KBM-7 (cell line): ENCODE measurements around the gene RYR1.
A peak's percentile ranks its signal among the peaks of the same experiment; 100 is the strongest.
"Not testable (repeated sequence)": the region's sequence is repeated elsewhere in the genome, so short reads cannot be mapped to it uniquely, and the experiment has no call there.

Experiments
- DNase-seq: peaks from one replicate; pipeline ENCODE4 v3.0.0-alpha.2; 2015
- in situ Hi-C: fragments of 300-500 bp; cut with MboI; formaldehyde crosslinking; loops from 2 replicates; pipeline ENCODE4 v1.14.3; 2020; ENCODE audit warnings: low sequenced_read_pairs, low pct_unique_long_range_greater_than_20kb, mixed read lengths

Gene RYR1

DNA sequence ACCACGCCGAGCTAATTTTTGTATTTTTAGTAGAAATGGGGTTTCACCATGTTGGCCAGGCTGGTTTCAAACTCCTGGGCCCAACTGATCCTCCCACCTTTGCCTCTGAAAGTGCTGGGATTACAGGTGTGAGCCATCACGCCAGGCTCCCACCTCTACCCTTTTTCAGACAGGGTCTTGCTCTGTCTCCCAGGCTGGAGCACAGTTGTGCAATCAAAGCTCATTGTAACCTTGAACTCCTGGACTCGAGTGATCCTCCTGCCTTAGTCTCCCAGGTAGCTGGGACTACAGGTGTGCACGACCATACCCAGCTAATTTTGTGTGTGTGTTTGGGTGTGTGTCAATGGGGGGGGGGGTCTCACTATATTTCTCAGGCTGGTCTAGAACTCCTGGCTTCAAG is 9.2 kb upstream of the RYR1 start:
- DNase-seq, result no peak
- in situ Hi-C loops, result no loop called here

DNA sequence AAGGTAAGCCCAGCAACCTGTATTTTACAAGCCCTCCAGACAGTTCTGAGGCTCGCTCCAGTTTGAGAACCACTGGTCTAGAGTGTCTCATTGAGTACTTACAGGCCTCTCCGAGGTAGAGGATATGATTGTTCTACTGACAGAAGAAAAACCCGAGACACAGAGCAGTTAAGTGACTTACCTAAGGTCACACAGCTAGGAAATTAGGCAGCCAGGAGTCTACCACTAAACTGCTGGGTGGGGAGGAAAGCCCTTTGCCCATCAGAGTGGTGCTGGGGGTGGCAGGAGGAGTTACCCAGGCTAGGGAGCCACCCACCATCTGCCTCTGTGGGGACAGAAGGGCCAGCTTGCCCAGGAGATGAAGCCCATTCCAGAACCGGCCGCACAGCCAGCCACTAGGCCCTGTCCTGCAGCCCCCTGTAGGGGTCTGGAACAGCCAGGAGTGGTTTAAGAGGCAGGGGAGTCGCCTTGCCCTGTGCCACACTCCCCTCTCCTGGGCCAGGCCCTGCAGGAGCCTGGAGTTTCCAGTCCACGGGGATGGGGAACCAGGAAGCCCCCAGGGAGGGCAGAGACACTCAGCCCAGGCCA is 8.2 kb upstream of the RYR1 start:
- in situ Hi-C loops, result no loop called here
- DNase-seq, result no peak

DNA sequence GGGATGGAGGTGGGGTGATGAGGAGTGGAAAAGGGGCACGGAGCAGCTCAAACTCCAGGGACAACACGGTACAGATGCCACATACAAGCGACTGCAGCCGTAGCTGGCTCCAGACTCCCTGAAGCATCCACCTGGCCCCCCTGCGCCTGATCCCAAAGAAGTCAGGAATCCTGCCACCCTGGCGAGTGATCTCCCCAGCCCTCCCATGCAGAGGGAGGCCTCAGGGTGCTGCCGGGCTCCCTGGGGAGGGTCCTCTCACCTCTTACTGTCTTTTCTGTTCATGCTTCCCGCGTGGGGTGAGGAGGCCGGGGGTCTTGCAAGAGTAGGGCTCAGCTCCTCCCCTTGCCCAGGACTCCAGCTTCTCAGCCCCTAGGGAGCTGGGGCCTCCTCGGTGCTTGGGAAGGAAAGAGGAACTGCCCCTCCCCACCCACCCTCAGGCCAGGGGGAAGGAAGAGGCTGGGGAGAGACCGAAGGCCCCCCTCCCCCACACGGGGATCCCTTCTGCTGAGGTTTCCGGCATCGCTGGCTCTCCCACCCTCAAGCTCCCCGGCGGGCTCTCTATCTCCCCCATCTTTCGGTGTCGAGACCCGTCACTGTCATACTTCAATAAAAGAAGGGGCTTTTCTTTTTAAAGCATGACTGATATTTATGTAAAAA is 7.6 kb upstream of the RYR1 start, which contains the start of gene RASGRP4:
RASGRP4 (minus strand) TSS at position 410 of the 657 bp plus-strand sequence; CDS start at position 282, 128 bp downstream.
- peak; percentile 94 for DNase-seq
- in situ Hi-C loops, result no loop called here

DNA sequence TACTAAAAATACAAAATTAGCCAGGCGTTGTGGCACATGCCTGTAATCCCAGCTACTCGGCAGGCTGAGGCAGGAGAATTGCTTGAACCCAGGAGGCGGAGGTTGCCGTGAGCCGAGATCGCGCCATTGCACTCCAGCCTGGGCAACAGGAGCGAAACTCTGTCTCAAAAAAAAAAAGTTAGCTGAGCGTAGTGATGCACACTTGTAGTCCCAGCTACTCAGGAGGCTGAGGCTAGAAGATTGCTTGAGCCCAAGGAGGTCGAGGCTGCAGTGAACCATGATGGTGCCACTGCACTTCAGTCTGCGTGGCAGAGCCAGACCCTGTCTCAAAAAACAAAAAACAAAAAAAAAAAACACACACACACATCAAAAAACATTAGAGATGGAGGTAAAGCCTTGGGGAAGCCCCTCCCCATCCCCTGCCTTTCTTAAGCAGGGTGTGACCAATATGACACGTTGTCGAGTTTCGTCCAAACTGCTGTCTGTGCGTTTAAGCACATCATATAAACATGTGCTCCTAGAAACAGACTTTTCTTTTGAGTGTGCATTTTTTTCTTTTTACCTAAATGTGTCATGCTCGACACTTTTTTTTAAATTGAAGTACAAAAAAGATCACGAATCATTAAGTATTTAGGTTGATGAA is 6.3 kb upstream of the RYR1 start:
- in situ Hi-C loops, DNase-seq: not testable (repeated sequence)

DNA sequence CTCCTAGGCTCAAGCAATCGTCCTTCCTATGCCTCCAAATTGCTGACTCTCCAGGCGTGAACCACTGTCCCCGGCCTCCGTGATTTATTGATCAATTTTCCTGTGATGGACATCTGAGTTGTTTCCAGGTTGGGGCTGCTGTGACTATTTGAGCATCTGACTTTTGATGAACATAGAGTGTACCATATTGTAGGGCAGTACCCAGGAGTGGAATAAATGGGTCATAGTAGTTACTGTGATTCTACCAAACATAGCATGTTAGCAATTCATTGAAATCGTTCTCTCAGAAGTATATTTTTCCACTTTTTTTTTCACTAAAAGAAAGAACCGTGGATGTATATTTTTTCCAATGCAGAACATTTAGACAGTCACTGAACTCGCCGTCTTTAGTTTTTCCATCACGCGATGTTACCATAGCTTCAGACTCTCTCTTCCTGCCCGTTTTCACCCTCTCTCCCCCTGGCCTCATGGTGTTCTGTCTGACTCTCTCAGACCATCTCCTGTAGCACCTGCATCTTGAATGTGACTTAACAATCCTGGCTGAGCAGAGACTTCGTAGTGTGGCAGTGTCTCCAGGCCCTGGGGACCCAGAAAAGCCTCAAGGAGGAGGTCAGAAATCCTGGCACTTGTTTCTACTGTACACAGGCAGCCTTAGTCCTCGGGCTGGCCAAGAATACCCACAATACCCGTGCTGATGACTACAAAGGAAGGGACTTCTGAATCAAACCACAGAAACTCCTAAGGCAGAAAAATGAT is 4.3 kb upstream of the RYR1 start:
- in situ Hi-C loops, result no loop called here
- no peak for DNase-seq

DNA sequence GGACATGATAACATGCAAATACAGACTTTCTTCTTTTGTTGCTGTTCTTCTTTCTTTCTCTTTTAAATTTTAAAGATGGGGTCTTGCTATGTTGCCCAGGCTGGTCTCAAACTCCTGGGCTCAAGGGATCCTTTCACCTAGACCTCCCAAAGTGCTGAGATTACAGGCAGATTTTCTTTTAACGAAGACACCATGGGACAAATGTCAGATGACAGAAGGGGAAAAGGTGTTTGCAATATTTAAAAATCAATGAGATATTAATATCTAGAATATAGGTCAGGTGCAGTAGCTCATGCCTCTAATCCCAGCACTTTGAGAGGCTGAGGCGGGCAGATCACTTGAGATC is 3.7 kb upstream of the RYR1 start:
- in situ Hi-C loops, result no loop called here
- no peak for DNase-seq

DNA sequence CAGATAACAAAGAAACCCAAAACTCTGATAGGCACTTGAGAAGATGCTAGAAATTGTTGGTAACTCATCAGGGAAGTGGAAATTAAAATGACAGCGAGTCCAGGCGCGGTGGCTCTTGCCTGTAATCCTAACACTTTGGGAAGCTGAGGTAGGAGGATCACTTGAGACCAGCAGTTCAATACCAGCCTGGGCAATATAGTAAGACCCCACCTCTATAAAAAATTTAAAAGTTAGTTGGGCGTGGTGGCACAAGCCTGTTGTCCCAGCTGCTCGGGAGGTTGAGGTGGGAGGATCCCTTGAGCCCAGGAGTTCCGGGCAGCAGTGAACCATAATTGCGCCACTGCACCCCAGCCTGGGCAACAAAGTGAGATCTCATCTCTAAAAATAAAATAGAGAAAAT is 2.6 kb upstream of the RYR1 start:
- DNase-seq, result no peak
- in situ Hi-C loops, result no loop called here

DNA sequence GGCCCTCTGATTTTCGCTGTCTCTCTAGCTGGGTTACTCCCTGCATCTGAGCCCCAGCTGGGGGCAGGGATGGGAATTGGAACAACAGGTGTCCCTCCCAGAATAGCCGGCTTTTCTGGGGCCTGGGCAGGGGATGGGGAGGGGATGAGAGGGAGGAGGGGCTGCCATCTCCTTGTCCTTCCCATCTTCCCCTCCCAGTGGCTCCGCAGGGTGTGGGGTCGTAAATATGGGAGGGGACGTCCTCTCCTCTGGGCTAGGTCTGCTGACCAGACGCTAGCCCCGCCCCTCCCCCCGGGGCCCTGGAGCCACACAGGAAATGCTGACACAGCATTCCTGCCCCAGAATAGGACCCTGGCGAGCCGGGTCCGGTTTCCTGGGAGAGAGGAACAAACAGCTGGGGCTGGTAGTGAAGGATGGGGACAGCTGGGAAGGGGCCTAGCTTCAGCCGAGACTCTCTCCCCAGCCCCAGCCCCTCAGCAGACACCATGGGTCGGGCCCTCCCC is 1.1 kb downstream of the RYR1 start:
- DNase-seq, result no peak
- in situ Hi-C loops, result no loop called here

DNA sequence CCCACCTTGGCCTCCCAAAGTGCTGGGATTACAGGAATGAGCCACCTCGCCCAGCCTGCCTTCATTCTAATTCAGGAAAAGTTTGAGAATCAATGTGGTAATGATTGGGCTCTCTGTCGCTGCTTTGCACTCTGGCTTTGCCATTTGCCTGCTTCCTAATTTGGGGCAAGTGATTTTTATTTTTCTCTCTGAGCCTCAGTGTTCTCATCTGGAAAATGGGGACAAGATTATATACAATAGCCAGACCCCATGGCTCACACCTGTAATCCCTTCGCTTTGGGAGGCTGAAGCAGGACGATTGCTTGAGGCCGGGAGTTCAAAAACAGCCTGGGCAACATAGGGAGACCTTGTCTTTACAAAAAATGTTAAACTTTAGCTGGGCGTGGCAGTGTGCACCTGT is 3.8 kb downstream of the RYR1 start:
- in situ Hi-C loops, result no loop called here
- DNase-seq, result no peak

DNA sequence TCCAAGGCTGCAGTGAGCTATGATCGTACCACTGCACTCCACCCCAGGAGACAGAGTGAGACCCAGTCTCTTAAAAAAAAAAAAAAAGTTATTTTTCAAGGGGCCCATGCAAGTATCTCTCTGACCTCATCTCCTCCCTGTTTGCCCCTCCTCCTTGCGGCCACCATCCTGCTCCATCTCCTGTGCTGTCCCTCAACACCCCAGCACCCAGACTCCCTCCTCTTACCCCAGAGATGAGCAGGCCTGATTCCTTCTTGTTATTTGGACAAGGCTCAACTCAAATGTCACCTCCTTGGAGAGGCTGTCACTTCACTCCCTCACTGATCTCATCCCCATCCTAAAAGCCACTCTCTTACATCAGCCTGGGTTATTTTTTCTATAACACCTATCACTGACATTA is 4.4 kb downstream of the RYR1 start:
- DNase-seq, result no peak
- in situ Hi-C loops, result no loop called here

DNA sequence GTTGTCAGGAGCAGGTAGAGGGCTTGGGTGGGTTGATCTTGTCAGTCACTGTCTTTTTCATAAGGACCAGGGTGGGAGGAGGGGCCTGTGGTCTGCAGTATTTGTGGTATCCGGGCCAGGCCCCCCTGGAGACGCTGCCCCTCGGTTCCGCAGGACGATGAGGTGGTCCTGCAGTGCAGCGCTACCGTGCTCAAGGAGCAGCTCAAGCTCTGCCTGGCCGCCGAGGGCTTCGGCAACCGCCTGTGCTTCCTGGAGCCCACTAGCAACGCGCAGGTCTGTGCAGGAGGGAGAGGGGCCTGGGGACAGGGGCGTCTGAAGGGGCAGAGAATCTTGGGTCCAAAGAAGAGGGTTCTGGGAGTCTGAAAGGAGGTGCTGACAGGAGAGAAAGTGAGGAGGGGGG is 7.1 kb downstream of the RYR1 start:
- no peak for DNase-seq
- in situ Hi-C loops, result no loop called here

DNA sequence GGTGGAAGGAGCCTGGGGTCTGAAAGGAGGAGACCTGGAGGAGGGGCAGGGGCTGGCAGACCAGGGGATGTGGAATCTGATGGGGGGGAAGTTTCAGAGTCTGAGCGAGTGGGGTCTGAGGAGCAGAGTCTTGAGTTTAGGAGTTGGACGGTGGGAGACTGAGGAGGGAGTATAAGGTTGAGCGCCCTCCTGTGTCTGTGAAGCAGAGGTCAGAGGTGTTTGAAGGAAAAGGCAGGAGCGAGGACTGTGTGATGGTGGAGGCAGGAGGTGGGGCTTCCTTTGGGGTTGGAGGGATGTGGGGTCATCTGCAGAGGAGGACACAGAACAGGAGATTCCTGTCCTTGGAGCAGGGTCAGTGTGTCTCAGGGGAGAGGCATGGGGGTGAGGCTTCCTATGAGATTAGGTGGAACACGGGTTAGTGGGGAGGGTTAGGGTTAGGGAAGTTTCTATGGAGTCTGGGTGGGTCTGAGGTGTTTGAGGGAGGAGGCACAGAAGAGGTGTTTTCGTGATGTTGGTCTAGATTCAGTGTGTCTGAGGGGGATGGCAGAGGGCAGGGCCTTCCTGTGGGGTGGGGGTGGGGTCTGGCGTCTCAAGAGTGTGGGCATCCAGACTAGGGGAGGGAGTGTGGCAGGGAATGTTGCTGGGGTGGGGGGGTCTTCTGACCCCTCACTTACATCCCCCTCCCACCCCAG is 8.3 kb downstream of the RYR1 start:
- in situ Hi-C loops, result no loop called here
- DNase-seq, result peak; percentile 63

DNA sequence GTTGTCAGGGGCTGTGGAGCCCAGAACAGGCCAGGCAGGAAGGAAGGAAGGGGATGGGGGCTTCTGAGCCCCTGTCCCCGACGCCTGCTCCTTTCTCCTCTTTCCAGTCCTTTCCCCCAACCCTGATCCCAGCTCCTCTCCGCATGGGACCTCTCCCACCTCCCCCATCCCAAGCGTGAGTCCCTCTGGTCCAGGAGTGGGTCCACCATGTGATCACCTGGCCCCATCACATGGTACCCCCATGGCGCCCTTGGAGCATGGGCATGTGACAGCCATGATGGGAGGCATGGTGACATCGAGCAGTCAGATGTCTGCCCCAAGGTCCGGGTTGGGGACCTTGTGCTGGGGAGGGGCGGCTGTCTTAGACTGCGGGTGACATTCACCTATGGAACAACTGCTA is 9.2 kb downstream of the RYR1 start:
- no peak for DNase-seq
- in situ Hi-C loops, result no loop called here

DNA sequence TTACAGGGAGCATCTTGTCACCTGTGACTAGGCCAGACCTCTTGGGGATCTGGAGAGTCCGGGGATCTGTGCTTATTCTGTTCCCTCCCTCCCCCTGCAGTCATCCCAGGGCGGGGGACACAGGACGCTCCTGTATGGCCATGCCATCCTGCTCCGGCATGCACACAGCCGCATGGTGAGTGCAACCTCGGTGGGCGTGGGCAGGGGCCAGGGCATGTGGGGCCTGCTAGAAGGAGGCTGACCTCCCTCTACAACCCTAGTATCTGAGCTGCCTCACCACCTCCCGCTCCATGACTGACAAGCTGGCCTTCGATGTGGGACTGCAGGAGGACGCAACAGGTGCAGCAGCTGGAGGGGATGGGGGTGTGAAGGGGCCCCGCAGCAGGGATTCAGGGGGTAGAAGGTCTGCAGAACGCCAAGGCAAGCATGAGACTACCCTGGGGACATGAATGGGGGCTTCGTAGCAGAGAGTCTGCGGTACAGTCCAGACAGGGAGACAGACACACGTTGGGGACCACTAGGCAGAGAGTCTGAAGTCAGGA is 10.0 kb downstream of the RYR1 start:
- no peak for DNase-seq
- in situ Hi-C loops, result no loop called here

DNA sequence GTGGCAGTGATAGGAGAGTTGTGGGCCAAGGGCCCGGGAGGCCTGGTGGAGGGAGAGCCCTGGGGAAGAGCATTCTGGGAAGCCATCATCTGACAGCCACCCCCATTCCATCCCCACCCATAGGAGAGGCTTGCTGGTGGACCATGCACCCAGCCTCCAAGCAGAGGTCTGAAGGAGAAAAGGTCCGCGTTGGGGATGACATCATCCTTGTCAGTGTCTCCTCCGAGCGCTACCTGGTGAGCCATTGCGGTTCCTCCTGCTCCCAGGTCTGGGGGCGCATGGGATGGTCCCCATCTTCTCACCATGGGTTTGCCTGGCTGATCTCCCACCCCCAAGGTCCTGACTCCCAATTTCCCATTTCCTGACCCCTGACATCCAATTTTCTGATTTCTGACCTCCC is 10.5 kb downstream of the RYR1 start:
- no peak for DNase-seq
- in situ Hi-C loops, result no loop called here

DNA sequence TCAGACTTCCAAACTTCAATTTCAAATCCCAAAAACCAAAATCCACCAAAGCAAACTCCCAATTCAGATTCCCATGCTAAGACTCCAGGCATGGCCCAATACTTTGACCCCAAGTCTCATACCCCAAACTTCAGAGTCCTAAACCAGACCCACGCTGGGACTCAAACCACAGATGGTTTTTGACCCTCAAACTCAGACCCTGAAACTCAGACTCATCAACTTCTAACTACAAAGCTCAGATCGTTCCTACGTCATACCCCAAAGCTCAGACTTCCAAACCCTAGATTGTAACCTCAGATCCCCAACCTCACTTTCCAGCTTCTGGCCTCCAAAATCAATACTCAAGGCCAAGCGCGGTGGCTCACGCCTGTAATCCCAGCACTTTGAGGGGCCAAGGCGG is 11.9 kb downstream of the RYR1 start:
- in situ Hi-C loops, result no loop called here
- DNase-seq, result no peak

DNA sequence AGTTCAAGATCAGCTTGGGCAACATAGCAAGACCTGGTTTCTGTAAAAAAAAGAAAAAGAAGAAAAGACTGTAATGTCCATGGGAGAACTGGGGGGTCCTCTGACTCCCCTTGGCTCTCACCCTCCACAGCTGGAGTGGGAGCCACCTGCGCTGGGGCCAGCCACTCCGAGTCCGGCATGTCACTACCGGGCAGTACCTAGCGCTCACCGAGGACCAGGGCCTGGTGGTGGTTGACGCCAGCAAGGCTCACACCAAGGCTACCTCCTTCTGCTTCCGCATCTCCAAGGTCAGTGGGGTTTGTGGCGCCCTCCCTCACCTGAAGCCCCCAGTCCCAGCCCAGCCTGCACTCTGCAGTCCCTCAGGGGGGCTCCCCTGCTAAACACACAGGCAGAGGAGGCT is 14.7 kb downstream of the RYR1 start:
- in situ Hi-C loops, result no loop called here

DNA sequence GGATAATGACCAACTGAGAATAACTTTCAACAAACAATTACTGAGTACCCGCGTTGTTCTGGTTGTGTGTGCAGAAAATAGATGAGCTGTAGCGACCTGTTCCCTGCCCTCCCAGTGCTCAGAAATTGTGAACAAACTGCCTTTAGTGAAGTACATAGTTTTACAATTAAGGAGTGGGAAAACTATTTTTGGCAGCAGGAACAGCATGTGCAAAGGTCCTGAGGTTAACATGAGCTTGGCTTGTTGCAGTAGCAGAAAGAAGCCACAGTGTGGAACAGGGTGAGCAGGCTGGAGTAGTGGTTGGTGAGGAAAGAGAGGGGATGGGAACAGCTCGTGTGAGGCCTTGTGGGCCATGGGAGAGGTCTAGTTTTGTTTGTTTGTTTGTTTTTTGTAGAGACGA is 16.0 kb downstream of the RYR1 start:
- in situ Hi-C loops, result no loop called here
- DNase-seq, result no peak

More for the DNA sequence above, 14.7 kb downstream of the RYR1 start:
- no peak for DNase-seq

DNA sequence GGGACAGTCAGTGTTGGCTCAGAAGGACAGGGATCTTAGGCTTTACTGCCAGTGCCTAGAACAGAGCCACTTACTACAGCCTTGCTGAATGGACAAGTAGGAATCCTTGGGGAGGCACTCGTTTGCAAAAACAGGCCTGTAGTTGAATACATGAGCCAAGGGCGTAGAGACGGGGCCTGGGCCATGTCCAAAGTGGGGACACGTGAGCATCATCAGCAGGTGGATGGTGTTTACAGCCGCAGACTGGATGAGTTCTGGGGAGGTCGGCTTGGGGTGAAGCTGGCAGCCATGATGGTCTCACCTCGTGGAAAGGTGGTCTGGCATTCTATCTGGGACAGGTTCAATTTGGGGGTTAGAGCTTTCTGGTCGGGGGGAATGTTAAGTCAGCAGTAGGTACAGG is 17.5 kb downstream of the RYR1 start:
- DNase-seq, result no peak
- in situ Hi-C loops, result no loop called here
